A673 (cell line): ENCODE data around the gene FRMD4A.

Experiments used
- EZH2 ChIP-seq: fragments of 200-600 bp; sonication (generic); IDR thresholded peaks from 2 replicates; pipeline ENCODE4 v1.6.1; 2017; ENCODE audit warnings: borderline replicate concordance, low read depth, mild to moderate bottlenecking, mixed read lengths, antibody characterized with exemption, low read length; ENCODE audit not compliant: poor library complexity, severe bottlenecking
- TF ChIP-seq, protein P1 (sequence below): fragments of 300-800, 200-600 bp; sonication (generic); conservative IDR thresholded peaks from 2 replicates; pipeline ENCODE4 v1.5.1; 2017; ENCODE audit warnings: low read depth, mild to moderate bottlenecking, antibody characterized with exemption, low read length, moderate library complexity, mixed read lengths

DNA sequence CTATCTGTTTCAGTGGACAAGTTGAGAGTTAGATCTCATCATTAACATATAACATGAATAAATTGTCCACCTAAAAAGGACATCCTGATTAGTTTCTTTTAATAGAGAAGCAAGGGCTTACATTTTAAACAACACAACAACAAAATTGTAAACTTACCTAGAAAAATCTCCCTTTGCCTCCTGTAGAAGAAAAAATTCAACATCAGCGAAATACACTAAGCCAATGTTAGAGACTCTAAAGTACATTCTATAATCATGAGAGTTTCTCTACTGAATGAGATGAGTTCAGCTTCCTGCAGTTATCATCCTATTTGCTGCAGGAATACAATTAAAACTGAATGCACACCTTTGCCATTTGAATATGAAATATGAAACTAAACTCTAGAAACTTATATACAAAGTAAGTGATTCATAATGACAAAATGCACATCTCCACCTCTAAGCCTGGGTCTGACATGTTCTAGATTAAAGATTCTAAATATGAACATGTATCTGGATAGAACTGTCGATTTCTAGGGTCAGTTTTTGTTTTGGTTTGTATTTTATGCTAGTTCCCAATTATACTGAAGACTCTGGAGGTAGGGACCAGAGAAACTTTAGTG, 569.1 kb downstream of the FRMD4A start:
- TF ChIP-seq, protein P1, sequence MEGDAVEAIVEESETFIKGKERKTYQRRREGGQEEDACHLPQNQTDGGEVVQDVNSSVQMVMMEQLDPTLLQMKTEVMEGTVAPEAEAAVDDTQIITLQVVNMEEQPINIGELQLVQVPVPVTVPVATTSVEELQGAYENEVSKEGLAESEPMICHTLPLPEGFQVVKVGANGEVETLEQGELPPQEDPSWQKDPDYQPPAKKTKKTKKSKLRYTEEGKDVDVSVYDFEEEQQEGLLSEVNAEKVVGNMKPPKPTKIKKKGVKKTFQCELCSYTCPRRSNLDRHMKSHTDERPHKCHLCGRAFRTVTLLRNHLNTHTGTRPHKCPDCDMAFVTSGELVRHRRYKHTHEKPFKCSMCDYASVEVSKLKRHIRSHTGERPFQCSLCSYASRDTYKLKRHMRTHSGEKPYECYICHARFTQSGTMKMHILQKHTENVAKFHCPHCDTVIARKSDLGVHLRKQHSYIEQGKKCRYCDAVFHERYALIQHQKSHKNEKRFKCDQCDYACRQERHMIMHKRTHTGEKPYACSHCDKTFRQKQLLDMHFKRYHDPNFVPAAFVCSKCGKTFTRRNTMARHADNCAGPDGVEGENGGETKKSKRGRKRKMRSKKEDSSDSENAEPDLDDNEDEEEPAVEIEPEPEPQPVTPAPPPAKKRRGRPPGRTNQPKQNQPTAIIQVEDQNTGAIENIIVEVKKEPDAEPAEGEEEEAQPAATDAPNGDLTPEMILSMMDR: no peak
- TF ChIP-seq EZH2: no peak
